Small intestine (tissue), 7 donors: Measurements from ENCODE around the gene C1orf210. TPM values are rescaled to one million over a fixed set of nuclear protein-coding genes. Genes with fewer than 3 reads are reported as not detected.

Experiments used
- DNase-seq, 2 donors: peaks; one replicate each; pipeline versions ENCODE4 v3.0.0 to v3.0.0-alpha.2; 2013
- FAIRE-seq: peaks from 2 replicates; lab custom pipeline; 2012; peaks lifted over from hg19 to GRCh38; lab: Jason Lieb, UNC
- H3K27ac ChIP-seq, 3 donors: one replicate each; pipeline ENCODE4 v1.5.1; 2013; ENCODE audit warnings: low read length in 2 of 3, mild to moderate bottlenecking in 2 of 3, control low read depth in 1 of 3, inconsistent platforms in 1 of 3, low read depth in 1 of 3, moderate library complexity in 1 of 3
- H3K27me3 ChIP-seq, 3 donors: one replicate each; pipeline ENCODE4 v1.6.1; 2013; ENCODE audit warnings: low read length in 3 of 3, inconsistent platforms in 1 of 3; ENCODE audit not compliant: control insufficient read depth in 3 of 3, insufficient read depth in 3 of 3
- H3K36me3 ChIP-seq, 3 donors: one replicate each; pipeline ENCODE4 v1.6.1; 2013; ENCODE audit warnings: low read length in 3 of 3, inconsistent platforms in 1 of 3, low read depth in 1 of 3, mild to moderate bottlenecking in 1 of 3, moderate library complexity in 1 of 3; ENCODE audit not compliant: control insufficient read depth in 3 of 3, insufficient read depth in 2 of 3
- H3K4me1 ChIP-seq, 3 donors: one replicate each; pipeline ENCODE4 v1.6.1; 2013; ENCODE audit warnings: low read length in 2 of 3, inconsistent platforms in 1 of 3, low read depth in 1 of 3, mild to moderate bottlenecking in 1 of 3, moderate library complexity in 1 of 3; ENCODE audit not compliant: control insufficient read depth in 3 of 3, insufficient read depth in 2 of 3
- H3K4me3 ChIP-seq, 3 donors: one replicate each; pipeline ENCODE4 v1.5.1; 2013; ENCODE audit warnings: low read length in 3 of 3, control low read depth in 1 of 3, inconsistent platforms in 1 of 3, low read depth in 1 of 3, mild to moderate bottlenecking in 1 of 3, moderate library complexity in 1 of 3
- H3K9me3 ChIP-seq, 2 donors: one replicate each; pipeline ENCODE4 v1.6.1; 2013; ENCODE audit warnings: low read depth in 1 of 2, low read length in 1 of 2; ENCODE audit not compliant: control insufficient read depth in 2 of 2, insufficient read depth in 1 of 2
- WGBS, 3 donors: extraction: QIAGEN DNeasy Blood & Tissue Kit; methylation state at CpG; one replicate each; pipeline ENCODE4 v1.1.7; 2013; 5-methylcytosine and 5-hydroxymethylcytosine counted together
- polyA plus RNA-seq, 4 donors: library from polyadenylated mRNA; stranded (reverse) in 3 of 4; unstranded in 1 of 4; fragments of 200-250 nt in 3 of 4; fragments of 120-200 nt in 1 of 4; gene quantifications; one replicate each; pipeline versions ENCODE4 v1.2.1 to v1.2.3, GENCODE V29; 2013
- donor health status: healthy with polysubstance abuse.
- donor health status: control.
- donor health status: control.
- donor health status: Bipolar disorder and iron deficiency.
- donor health status: healthy.

The C1orf210 gene
- polyA plus RNA-seq, 4 donors: 24.7 to 69.8 (median 55.9) TPM

DNA sequence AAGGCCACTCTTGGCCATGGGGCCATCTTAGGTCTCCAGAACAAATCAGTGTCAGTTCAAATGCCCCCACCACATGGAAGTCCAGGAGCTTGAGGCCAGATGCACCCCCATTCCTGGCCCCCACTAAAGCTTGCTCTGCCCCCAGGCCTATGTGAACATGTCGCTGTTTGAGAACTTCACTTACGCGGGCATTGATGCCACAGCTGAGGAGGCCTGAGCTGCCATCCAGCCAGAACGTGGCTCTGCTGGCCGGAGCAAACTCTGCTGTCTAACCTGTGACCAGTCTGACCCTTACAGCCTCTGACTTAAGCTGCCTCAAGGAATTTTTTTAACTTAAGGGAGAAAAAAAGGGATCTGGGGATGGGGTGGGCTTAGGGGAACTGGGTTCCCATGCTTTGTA lies 37.1 kb upstream of the C1orf210 start:
- DNase-seq (no peak), FAIRE-seq (no peak)
- WGBS, 3 donors: 88 to 97% (median 92%) methylated on average over 5 of the region's 5 CpGs

DNA sequence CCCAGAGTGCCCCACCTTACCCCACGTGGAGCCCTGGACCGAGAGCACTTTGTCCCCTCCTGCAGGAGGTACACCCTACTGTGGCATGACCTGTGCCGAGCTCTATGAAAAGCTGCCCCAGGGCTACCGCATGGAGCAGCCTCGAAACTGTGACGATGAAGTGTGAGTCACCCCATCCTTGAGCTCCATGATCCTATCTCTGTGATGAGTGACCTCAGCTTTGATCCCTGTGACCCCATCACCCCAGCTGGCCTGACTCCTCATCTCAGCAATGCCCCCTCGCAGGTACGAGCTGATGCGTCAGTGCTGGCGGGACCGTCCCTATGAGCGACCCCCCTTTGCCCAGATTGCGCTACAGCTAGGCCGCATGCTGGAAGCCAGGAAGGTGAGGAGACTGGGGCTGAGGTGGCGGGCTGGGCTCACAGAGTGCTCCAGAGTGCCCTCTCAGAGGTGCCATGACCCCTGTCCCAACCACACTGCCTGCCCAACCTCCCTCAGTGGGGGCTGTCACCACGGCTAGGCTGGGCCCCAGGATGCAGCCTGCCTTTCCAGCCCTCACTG lies 36.0 kb upstream of the C1orf210 start:
- Histone ChIP-seq H3K27me3 (no peaks in the 10 kb centered on the region), H3K4me1 (no peaks in the 10 kb centered on the region), H3K36me3 (peaks cover 0 to 3% (median 0%) of the 10 kb centered on the region in 3 donors), H3K4me3 (no peak overlapping the region), H3K9me3 (no peaks in the 10 kb centered on the region), H3K27ac (no peak overlapping the region)
- DNase-seq (no peak), FAIRE-seq (no peak)
- WGBS, 3 donors: 92 to 96% (median 95%) methylated on average over 16 of the region's 16 CpGs

More for the DNA sequence above, 37.1 kb upstream of the C1orf210 start:
- Histone ChIP-seq H3K27me3 (no peaks in the 10 kb centered on the region), H3K9me3 (no peaks in the 10 kb centered on the region), H3K27ac (no peak overlapping the region), H3K4me1 (no peaks in the 10 kb centered on the region), H3K36me3 (peaks cover 0 to 3% (median 0%) of the 10 kb centered on the region in 3 donors), H3K4me3 (no peak overlapping the region)

DNA sequence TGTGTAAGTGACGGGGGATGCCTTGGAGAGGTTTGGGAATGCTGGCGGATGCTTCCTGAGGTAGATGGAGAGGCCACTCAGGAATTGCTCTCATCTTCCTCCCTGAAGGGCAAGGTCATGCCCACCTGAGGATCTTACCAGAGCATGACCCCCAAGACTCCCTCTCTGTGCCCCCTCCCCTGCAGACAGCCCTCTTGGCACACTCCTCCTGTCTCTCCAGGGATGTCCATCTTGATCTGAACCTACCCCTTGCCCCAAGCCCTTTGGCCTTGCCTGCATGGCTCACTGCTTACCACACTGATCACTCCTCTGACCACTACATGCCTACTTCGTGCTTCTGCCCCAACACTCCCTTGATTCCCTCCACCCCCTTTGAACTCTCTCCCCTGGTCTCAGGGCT lies 34.4 kb upstream of the C1orf210 start:
- Histone ChIP-seq H3K4me1 (no peaks in the 10 kb centered on the region), H3K9me3 (no peaks in the 10 kb centered on the region), H3K27ac (no peak overlapping the region), H3K4me3 (no peak overlapping the region), H3K36me3 (peaks cover 0 to 3% (median 0%) of the 10 kb centered on the region in 3 donors), H3K27me3 (no peaks in the 10 kb centered on the region)
- 64 to 100% (median 74%) methylated on average over 2 to 3 of the region's 3 CpGs for WGBS, 3 donors
- DNase-seq (no peak), FAIRE-seq (no peak)

DNA sequence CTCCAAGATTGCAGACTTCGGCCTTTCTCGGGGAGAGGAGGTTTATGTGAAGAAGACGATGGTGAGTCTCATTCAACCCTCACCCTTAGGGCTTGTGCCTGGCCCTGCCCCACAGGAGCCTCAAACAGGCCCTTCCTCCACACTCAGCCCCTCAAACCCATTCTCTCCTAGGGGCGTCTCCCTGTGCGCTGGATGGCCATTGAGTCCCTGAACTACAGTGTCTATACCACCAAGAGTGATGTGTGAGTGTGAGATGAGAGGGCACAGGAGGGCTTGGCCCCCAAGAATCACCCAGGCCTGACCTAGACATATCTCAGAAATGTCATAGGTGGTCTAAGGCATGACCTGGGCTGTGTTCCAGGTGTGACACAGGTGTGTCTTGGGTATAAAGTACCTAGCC lies 33.9 kb upstream of the C1orf210 start:
- no peaks in the 10 kb centered on the region for H3K9me3 ChIP-seq
- 87 to 93% (median 92%) methylated on average over 5 of the region's 5 CpGs for WGBS, 3 donors
- FAIRE-seq (no peak), DNase-seq (no peak)
- no peaks in the 10 kb centered on the region for H3K27me3 ChIP-seq
- no peak overlapping the region for H3K4me3 ChIP-seq
- H3K27ac ChIP-seq: no peak overlapping the region
- peaks cover 0 to 3% (median 0%) of the 10 kb centered on the region in 3 donors for H3K36me3 ChIP-seq
- no peaks in the 10 kb centered on the region for H3K4me1 ChIP-seq

DNA sequence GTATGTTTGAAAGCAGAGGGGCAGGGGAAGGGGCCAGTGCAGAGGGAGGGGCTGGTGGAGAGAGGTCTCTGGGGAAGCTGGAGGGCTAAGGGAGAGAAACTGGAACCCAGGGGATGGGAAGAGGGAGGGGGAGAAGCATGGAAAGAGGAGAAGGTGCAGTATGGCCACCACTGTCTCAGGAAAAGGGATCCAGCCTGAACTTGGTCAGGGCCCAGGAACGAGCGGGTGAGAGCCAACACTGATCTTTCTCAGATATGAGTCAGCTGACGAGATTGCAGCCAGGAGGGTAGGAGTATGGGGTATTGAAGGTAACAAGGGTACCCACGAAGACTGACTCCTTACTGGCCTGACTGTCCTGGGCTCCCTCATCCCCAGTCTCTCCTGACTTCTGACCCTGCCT lies 33.5 kb upstream of the C1orf210 start:
- H3K4me3 ChIP-seq: no peak overlapping the region
- 76 to 81% (median 79%) methylated on average over 4 of the region's 4 CpGs for WGBS, 3 donors
- no peaks in the 10 kb centered on the region for H3K27me3 ChIP-seq
- FAIRE-seq: no peak
- no peaks in the 10 kb centered on the region for H3K4me1 ChIP-seq
- no peak overlapping the region for H3K27ac ChIP-seq
- no peak for DNase-seq
- peaks cover 0 to 3% (median 0%) of the 10 kb centered on the region in 3 donors for H3K36me3 ChIP-seq
- no peaks in the 10 kb centered on the region for H3K9me3 ChIP-seq

DNA sequence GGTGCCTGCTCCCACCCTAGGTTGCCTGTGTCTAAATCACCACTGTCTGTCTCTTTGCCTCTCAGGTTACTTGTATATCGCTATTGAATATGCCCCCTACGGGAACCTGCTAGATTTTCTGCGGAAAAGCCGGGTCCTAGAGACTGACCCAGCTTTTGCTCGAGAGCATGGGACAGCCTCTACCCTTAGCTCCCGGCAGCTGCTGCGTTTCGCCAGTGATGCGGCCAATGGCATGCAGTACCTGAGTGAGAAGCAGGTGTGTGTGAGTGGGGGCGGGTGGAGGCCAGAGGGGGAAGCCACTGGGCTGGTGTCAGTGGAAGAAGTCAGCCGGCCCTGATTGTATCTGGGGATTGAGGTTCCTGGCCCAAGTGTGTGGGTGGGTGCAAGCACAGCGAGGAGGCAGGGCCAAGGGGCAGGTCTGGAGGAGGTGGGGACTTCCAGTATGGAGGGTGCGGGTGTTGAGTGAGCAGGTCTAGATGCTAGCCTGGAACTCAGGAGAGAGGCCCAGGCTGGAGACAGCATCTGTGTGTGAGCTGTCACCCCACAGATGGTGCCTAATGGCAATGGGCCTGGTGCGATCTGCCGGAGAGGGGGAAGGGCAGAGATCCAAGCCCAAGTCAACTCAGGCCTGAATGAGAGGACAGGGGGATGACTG lies 32.6 kb upstream of the C1orf210 start:
- 86 to 94% (median 88%) methylated on average over 15 of the region's 15 CpGs for WGBS, 3 donors
- FAIRE-seq: no peak
- no peak for DNase-seq
- Histone ChIP-seq H3K4me1 (no peaks in the 10 kb centered on the region), H3K27ac (no peak overlapping the region), H3K9me3 (no peaks in the 10 kb centered on the region), H3K36me3 (peaks cover 0 to 3% (median 0%) of the 10 kb centered on the region in 3 donors), H3K4me3 (no peak overlapping the region), H3K27me3 (no peaks in the 10 kb centered on the region)

DNA sequence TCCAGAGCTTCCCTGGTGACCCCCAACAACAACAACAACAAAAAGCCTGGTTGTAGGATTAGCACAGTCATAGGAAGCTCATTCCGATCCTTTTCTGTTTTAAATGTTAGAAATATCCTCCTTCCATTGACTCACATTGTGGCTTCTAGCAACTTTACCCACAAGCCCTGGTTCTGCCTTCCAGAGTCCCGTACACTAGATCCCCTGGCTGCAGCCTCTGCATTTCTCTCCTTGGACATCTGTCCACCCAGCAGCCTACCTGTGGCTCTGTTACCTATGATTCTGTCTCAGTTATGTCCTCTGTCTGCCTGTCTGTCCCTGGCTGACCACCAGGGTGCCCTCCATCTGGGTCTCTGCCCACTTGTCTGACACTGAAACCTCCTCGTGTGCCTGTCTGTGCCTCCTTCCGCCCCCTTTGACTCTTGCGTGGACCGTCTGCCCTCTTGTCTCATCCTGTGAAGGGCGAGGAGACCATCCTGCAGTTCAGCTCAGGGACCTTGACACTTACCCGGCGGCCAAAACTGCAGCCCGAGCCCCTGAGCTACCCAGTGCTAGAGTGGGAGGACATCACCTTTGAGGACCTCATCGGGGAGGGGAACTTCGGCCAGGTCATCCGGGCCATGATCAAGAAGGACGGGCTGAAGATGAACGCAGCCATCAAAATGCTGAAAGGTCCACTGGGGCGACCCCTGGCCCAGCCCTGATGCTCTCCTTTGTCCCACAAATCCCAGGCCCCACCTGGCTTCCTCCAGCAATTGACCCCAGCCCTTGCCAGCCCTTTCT lies 31.5 kb upstream of the C1orf210 start:
- Histone ChIP-seq H3K4me1 (no peaks in the 10 kb centered on the region), H3K27me3 (no peaks in the 10 kb centered on the region), H3K9me3 (no peaks in the 10 kb centered on the region), H3K27ac (no peak overlapping the region), H3K4me3 (no peak overlapping the region), H3K36me3 (peaks cover 0 to 3% (median 0%) of the 10 kb centered on the region in 3 donors)
- 87 to 90% (median 90%) methylated on average over 16 of the region's 16 CpGs for WGBS, 3 donors
- FAIRE-seq (no peak), DNase-seq (no peak)

DNA sequence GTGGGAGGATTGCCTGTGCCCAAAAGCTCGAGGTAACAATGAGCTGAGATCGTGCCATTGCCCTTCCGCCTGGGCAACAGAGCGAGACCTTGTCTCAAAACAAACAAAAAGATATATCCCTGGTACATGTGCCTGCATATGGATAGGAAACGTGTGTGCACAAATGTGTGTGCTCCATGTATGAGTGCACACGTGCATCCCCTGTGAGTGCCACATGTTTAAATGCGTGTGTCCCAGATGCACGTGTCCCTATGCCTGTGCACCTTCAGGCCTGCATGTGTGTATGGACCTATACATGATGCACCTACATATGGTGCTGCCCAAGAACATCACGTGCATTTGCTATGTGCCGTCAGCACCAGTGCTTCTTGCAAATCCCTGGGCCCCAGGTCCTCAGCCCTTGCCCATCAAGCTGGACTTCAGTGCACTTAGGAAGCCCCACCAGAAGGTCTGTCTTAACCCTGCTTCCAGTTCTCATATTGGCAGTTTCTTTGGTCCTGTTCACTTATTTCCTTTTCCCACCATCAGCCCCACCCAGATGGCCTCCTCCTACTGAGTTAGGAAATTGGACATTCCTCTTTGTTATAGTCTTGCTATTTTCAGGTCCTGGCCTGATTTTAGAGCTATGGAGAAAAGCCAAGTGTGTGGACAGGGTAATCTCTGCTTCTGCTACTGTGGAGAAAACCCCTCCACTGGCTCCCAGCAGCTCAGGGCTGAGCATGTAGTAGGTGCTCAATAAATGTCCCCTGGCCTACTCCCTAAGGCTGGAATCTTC lies 30.8 kb upstream of the C1orf210 start:
- DNase-seq (no peak), FAIRE-seq (no peak)
- Histone ChIP-seq H3K9me3 (no peaks in the 10 kb centered on the region), H3K27ac (no peak overlapping the region), H3K4me1 (no peaks in the 10 kb centered on the region), H3K4me3 (no peak overlapping the region), H3K27me3 (no peaks in the 10 kb centered on the region), H3K36me3 (peaks cover 0 to 2% (median 0%) of the 10 kb centered on the region in 3 donors)
- 89 to 92% (median 91%) methylated on average over 10 of the region's 10 CpGs for WGBS, 3 donors
